ENCODE results near the gene TMEM232.
"Not testable (repeated sequence)": the region's sequence is repeated elsewhere in the genome, so short reads cannot be mapped to it uniquely, and the experiment has no call there.

TMEM232 gene

DNA sequence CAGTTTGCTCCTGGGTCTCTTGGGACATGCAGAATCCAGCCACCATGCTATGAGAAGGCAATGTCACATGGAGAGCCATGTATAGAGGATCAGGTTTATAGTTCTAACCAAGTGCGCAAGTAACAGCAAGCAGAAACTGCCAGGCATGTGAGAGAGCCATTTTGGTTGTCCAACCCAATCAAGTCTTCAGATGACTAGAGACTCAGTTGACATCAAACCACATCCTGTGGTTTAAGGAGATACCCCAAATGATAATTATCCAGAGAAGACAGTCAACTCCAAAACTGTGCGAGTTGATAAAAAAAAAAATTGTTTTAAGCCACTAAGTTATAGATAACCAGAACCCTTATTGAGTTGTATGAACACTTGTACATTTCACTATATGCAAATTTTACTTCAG is 40.2 kb downstream of the TMEM232 start:
- FAIRE-seq (no peak), DNase-seq (ENCODE audit: insufficient read length, low spot score) (no peak)
- no peak for TF ChIP-seq POLR2A (IDR thresholded peaks at IDR 0.05; ENCODE audit: low read depth, low read length)

DNA sequence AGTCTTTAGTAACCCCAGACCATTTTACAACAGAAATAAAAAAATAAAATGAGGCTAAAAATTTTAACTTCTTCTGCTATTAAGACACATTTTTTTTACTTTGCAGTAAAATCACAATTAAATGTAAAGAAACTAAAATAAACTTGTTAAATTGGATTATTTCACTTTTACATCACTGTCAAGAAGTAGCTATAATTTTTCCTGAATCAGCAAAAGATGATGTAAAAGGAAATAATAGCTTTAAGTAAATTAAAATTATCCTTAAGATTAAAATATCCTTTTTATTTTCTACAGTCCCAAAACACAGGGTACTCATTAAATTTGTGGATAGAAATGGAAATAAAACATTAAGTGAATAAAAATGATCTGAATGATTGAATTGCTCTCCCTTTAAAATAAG is 44.5 kb downstream of the TMEM232 start:
- no peak for TF ChIP-seq POLR2A (IDR thresholded peaks at IDR 0.05; ENCODE audit: low read depth, low read length)
- no peak for FAIRE-seq
- DNase-seq (ENCODE audit: insufficient read length, low spot score): no peak

- DNase-seq (ENCODE audit: insufficient read length, low spot score) (no peak), FAIRE-seq (no peak)
- no peak for TF ChIP-seq POLR2A (IDR thresholded peaks at IDR 0.05; ENCODE audit: low read depth, low read length)
These were observed 45.4 kb downstream of the TMEM232 start for GRCh38 chr5:110681109-110681508.

DNA sequence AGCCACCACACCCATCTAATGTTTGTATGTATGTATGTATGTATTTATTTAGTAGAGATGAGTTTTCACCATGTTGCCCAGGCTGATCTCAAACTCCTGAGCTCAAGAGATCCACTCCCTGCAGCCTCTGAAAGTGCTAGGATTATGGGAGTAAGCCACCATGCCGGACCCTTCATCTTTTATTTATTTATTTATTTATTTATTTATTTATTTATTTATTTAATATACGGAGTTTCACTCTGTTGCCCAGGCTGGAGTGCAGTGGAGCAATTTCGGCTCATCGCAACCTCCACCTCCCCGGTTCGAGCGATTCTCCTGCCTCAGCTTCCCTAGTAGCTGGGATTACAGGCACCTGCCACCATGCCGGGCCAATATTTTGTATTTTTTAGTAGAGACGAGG is 49.9 kb downstream of the TMEM232 start:
- DNase-seq (ENCODE audit: insufficient read length, low spot score); FAIRE-seq: not testable (repeated sequence)

GRCh38 chr5:110665184-110665726 is 61.2 kb downstream of the TMEM232 start:
- no peak for TF ChIP-seq POLR2A (IDR thresholded peaks at IDR 0.05; ENCODE audit: low read depth, low read length)
- no peak for FAIRE-seq
- DNase-seq (ENCODE audit: insufficient read length, low spot score): no peak

- DNase-seq (ENCODE audit: insufficient read length, low spot score): no peak
- no peak for FAIRE-seq
- no peak for TF ChIP-seq POLR2A (IDR thresholded peaks at IDR 0.05; ENCODE audit: low read depth, low read length)
These were observed 62.9 kb downstream of the TMEM232 start for GRCh38 chr5:110663525-110663924.

DNA sequence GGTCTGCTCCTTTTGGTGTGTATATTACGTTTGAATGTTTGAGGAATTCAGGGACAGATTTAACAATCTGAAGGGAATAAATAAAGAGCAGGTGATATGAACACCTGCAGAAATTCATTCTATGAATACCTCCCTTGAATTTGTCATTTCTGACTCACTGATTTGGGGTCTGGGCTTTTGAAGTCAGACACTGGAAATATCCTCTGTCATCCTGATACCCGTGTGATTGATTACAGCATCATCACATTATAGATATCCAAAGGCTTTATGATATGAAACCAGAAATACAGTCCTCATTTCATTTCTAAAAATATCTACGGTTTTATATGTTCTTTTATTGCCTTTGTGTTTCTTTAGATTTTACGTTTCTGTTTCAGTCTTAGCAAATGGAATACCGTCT is 68.5 kb downstream of the TMEM232 start:
- no peak for FAIRE-seq
- no peak for DNase-seq (ENCODE audit: insufficient read length, low spot score)
- no peak for TF ChIP-seq POLR2A (IDR thresholded peaks at IDR 0.05; ENCODE audit: low read depth, low read length)

DNA sequence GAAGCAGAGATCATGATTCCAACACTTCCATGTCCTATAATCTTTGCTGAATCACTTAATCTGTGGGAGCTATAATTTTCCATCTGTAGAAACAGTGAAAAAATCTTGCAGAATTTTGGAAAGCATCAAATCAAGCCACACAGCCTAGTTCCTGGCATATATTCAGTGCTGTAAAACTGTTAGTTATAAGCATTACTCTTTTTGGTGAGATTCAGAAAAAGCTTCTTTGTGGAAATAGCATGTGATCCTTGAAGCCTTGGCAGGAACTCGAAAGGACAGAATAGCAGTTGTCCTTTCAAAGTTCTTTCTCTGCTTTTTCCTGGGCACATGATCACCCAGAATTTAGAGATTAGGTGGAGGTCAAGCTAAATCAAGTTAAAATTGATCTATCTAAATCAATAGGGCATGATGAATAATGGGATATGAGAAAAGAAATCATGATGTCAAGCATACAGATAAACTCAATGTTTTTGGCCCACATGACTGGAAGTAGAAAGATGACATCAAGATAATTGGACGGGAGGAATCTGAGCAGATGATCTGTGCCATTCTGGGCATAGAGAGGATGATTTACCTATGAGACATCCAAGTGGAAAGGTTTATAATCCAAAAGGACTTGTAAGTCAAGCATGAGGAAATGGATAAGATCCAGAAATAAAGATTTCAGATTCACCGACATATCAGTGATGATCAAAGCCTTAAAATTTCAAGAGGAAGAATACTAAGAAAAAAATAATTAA is 73.1 kb downstream of the TMEM232 start:
- DNase-seq (ENCODE audit: insufficient read length, low spot score): no peak
- no peak for TF ChIP-seq POLR2A (IDR thresholded peaks at IDR 0.05; ENCODE audit: low read depth, low read length)
- FAIRE-seq: no peak

DNA sequence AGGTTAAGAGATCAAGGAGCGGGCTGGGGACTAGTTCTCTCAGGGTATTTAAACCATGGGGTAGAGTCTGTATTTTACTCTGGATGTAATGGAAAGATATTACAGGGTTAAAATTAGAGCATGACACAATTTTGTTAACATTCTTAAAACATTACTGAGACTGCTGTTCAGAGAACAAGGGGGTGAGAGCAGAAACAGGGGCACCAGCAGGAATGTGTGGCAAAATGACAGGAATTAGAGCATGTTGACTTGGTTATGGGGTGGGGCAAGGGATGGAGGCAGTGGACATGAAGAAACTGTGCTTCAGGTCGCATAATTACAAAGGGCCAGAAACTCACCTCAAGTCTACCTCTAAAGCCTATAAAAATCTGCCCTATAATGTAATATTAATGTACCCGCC is 75.0 kb downstream of the TMEM232 start:
- DNase-seq (ENCODE audit: insufficient read length, low spot score) (no peak), FAIRE-seq (no peak)
- TF ChIP-seq POLR2A (IDR thresholded peaks at IDR 0.05; ENCODE audit: low read depth, low read length): no peak

- DNase-seq (ENCODE audit: insufficient read length, low spot score) (no peak), FAIRE-seq (no peak)
- no peak for TF ChIP-seq POLR2A (IDR thresholded peaks at IDR 0.05; ENCODE audit: low read depth, low read length)
These were observed 82.1 kb downstream of the TMEM232 start for GRCh38 chr5:110644357-110644756.

- no peak for TF ChIP-seq POLR2A (IDR thresholded peaks at IDR 0.05; ENCODE audit: low read depth, low read length)
- FAIRE-seq (no peak), DNase-seq (ENCODE audit: insufficient read length, low spot score) (no peak)
These were observed 87.2 kb downstream of the TMEM232 start for GRCh38 chr5:110638970-110639902.

DNA sequence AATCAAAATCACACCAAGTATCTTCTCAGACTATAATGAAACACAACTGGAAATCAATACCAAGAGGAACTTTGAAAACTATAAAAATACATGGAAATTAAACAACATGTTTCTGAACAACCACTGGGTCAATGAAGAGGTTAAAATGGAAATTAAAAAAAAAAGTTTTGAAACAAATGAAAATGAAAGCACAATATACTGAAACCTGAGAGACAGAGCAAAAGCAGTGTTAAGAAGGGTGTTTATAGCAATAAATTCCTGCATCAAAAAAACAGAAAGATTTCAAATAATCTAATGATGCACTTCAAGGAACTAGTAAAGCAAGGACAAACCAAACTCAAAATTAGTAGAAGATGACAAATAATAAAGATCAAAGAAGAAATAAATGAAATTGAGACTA is 92.0 kb downstream of the TMEM232 start:
- no peak for TF ChIP-seq POLR2A (IDR thresholded peaks at IDR 0.05; ENCODE audit: low read depth, low read length)
- DNase-seq (ENCODE audit: insufficient read length, low spot score) (no peak), FAIRE-seq (no peak)

DNA sequence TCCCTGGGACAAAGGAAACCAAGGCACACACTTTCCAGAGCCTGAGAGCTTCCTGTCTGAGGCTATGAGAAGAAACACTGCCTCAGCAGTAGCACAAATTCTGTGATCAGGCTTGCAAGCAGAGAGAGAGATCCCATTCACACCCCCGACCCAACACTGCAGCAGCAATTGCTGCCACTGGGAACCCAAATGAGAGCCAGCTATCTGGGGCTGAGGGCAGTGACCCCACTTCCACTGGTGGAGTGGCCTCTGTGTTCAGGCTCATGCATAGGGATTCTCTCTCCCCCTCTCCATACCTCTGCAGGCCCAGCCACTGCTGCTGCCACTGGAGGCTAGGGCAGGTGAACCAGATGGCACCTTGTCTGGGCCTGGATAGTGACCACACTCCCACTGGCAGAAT is 95.2 kb downstream of the TMEM232 start:
- DNase-seq (ENCODE audit: insufficient read length, low spot score) (no peak), FAIRE-seq (no peak)
- TF ChIP-seq POLR2A (IDR thresholded peaks at IDR 0.05; ENCODE audit: low read depth, low read length): no peak

- DNase-seq (ENCODE audit: insufficient read length, low spot score): no peak
- no peak for TF ChIP-seq POLR2A (IDR thresholded peaks at IDR 0.05; ENCODE audit: low read depth, low read length)
- FAIRE-seq: no peak
These were observed 96.1 kb downstream of the TMEM232 start for GRCh38 chr5:110630350-110630749.
